Sigmoid colon (tissue), 4 donors: Measurements from ENCODE around the gene TRIM44.

Source experiments
- CTCF ChIP-seq, 4 experiments: fragments of 450-650 bp in 3 of 4; fragments of 200-600 bp in 1 of 4; IDR thresholded peaks; one replicate each; pipeline ENCODE4 v1.5.1; 2016 to 2019; ENCODE audit warnings: antibody characterized with exemption in 4 of 4, mild to moderate bottlenecking in 3 of 4, moderate library complexity in 2 of 4
- EP300 ChIP-seq, 4 donors: sonication (generic); formaldehyde crosslinking; IDR thresholded peaks; one replicate each; pipeline ENCODE4 v1.6.1; 2017; ENCODE audit warnings: antibody characterized with exemption in 4 of 4
- POLR2A ChIP-seq, 2 donors: fragments of 450-650 bp; IDR thresholded peaks; one replicate each; pipeline ENCODE4 v1.6.1; 2016; ENCODE audit warnings: antibody characterized with exemption in 2 of 2, mild to moderate bottlenecking in 2 of 2, moderate library complexity in 2 of 2
- POLR2AphosphoS5 ChIP-seq, 4 donors: sonication (generic); formaldehyde crosslinking; IDR thresholded peaks; one replicate each; pipeline ENCODE4 v1.6.1; 2017; ENCODE audit warnings: antibody characterized with exemption in 4 of 4

DNA sequence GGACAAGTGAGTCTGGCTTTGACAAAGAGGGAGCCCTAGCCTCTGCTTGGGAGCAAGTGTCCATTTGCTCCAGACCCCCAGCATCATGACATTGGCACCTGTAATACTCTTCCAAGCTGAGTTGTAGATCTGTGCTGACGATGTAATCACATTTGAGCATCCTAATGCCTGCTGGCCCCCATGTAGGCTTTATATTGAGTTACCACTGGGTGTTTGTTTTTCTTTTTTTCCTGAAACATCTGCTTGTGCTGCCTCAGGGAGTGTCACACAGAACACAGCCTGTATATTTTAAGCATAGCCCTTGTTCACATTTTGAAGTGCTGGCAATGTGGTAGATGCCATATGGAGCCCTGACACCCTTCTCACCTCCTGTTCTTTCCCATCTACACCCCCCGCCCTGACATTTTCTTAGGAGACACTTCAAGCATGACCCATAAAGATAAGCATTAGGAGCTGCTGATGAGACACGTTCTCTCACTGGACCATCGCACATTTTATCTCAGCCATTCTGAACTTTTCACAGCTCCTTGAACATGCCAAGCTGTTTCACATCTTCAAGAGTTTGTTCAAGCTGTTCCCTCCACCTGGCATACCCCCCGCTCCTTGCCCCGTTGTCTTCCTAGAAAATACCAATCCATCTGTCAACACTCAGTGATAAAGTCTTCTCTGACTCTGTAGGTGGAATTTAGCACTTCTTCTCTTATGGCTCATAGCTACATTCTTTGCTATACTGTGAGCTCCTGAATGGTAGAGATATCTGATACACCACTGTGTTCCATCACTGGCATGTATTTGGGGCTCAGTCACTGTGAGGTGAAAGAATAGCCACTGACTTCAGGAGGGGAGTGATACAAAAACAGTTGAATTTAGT lies 128.7 kb downstream of the TRIM44 start:
- TF ChIP-seq POLR2A (IDR thresholded peaks at IDR 0.05) (no peak), POLR2AphosphoS5 (IDR thresholded peaks at IDR 0.05) (no peak), CTCF (IDR thresholded peaks at IDR 0.05) (no peak), EP300 (IDR thresholded peaks at IDR 0.05) (no peak)
